GM19023 (cell line): Measurements from ENCODE around the gene LAMA2.
"Not testable (repeated sequence)": the region's sequence is repeated elsewhere in the genome, so short reads cannot be mapped to it uniquely, and the experiment has no call there.

Experiments used
- ATAC-seq: cut with Tn5 transposase; IDR thresholded peaks from one replicate; pipeline ENCODE4 v1.9.1; 2021; ENCODE audit warnings: mild to moderate bottlenecking, moderate library complexity; ENCODE audit not compliant: unreplicated experiment

LAMA2 gene

DNA sequence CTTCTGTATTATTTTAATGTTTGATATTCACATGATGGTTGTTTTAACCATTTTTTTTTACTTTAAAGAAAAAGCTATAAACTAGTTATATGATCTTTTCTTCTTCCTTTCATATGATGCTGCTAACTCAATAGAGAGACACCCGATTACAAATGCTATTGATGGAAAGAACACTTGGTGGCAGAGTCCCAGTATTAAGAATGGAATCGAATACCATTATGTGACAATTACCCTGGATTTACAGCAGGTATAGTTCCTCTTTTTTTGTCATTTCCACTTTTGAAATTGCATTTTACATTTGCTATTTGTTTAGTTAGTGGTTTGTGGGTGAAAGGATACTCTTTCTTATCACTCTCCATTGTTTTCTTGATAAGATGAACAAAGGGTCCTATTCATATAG, 176.7 kb downstream of the LAMA2 start:
- no peak for ATAC-seq

DNA sequence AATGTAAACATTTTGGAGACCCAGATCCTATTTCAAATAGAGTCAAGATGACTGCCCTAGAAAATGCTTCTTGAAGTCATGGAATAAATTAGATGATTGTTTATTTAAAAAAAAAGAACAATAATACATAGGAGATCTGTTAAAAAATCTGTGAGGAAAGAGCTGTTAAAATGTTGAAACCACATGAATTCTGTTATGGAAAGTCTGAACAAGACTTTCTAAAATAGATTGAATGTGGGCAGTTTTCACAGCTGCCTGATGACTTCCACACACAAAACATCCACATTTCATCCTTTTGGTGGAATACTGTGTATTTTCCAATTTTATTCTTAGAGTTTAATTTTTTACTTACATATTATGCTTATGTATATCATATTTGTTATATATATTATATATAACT, 186.1 kb downstream of the LAMA2 start:
- ATAC-seq, result no peak

- no peak for ATAC-seq
Observed at GRCh38 chr6:129073051-129073450, 190.1 kb downstream of the LAMA2 start.

GRCh38 chr6:129073691-129074395, 190.9 kb downstream of the LAMA2 start:
- no peak for ATAC-seq

DNA sequence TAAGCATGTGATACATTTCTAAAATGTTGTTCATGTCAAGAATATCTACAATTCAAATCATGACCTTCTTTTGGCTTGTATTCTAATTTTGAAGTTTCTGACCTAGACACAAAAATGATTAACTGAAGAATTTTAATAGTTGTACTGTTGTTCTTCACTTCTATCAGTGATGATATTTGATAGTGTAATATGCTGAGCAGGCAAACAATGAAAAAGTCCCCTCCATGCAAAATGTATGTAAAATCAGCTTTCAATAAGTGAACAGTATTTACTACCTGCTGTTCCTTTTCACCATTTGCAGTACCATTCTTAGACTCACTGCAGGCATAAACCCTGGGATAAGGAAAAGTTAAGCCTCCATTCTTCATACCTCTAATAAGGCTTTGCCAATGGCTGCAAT, 201.5 kb downstream of the LAMA2 start:
- ATAC-seq, result no peak

DNA sequence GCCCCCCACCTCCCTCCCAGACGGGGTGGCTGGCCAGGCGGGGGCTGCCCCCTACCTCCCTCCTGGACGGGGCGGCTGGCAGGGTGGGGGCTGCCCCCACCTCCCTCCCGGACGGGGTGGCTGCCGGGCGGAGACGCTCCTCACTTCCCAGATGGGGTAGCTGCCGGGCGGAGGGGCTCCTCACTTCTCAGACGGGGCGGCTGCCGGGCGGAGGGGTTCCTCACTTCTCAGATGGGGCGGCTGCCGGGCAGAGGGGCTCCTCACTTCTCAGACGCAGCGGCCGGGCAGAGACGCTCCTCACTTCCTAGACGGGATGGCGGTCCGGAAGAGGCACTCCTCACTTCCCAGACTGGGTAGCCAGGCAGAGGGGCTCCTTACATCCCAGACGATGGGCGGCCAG, 205.5 kb downstream of the LAMA2 start:
- not testable (repeated sequence) for ATAC-seq

DNA sequence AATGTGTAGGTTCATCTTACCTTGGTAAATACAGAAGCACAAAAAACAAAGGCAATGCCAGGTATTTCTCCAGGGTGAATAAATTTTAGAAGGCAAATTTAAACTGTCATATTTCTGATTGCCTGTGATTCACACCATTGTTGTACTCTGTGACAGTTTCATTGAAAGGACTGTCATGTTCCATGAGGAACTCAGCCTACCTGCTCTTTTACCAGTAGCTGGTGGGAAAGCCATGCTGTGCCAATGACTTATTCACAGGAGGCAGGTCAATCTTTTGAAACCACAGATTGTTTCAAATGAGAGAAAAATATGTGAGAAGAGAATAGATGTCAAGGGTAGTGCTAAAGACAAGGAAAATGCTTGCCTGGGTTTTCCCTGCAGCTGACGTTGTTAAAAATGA, 206.4 kb downstream of the LAMA2 start:
- no peak for ATAC-seq

GRCh38 chr6:129094147-129094546, 211.2 kb downstream of the LAMA2 start:
- no peak for ATAC-seq

DNA sequence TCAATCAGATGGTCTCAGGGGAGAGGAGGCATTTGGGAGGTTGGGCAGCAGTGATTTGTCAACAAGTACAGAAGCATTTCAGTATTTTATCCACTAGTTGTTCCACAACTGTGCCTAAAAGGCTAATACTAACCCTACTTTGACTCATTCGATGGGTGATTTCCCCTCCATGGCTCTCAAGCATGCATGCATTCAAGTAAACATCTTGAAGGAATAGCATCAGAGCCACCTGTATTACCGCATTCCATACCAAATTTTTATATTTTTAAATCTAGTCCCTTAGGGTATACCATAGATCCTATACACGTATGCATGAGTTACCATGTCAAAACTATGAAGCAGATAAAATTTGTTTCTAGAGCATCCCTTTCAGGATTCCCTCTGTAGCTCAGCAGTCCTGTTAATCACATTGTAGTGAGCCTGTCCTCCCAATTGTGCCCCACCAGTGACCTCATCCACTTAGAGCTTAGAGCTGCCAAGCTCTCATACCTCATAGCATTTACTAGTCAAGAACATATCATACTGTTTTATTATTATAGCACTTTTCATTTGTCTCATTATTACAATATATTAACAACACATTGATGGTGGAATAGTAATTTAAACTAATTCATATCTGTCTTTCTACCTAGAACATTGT, 213.8 kb downstream of the LAMA2 start:
- ATAC-seq, result no peak

GRCh38 chr6:129098061-129098553, 215.2 kb downstream of the LAMA2 start:
- no peak for ATAC-seq

DNA sequence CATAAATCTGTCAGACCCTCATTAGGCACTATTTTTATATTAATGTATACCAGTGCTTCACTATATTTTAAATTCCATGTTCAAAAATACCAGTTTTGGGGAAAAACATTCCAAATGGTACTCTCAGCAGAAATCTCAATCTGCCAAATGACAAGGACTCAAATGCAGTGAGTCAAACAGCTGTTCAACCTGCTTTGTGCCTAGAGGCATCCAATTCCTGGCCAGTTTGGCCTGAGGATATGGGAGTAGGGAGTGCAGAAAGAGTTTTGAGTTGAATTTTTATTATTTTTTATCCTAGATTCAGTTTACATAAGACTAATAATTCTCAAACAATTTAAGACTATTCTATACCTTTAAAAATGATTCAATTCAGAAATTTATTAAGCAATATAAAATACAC, 216.8 kb downstream of the LAMA2 start:
- no peak for ATAC-seq

DNA sequence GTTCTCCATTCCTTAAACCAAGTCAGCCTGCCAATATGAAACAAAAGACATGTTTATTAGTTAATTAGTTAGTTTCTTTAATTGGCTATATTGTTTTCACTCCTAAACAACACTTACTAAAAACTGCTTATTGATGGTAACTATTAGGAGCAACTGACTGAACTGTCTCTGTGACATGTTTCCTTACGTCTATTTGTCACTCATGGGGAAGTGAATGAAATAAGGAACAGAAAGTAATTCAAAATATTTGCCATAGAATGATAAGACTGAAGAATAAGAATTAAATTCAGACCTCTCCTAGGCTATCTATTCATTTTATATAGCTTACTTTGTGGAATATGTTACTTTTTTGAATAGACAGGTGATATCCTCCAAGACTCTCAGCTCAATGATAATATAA, 217.2 kb downstream of the LAMA2 start:
- no peak for ATAC-seq

- ATAC-seq, result no peak
Observed at GRCh38 chr6:129102741-129103140, 219.8 kb downstream of the LAMA2 start.

- ATAC-seq, result no peak
Observed at GRCh38 chr6:129104131-129104530, 221.2 kb downstream of the LAMA2 start.

GRCh38 chr6:129104560-129104959, 221.6 kb downstream of the LAMA2 start:
- no peak for ATAC-seq

DNA sequence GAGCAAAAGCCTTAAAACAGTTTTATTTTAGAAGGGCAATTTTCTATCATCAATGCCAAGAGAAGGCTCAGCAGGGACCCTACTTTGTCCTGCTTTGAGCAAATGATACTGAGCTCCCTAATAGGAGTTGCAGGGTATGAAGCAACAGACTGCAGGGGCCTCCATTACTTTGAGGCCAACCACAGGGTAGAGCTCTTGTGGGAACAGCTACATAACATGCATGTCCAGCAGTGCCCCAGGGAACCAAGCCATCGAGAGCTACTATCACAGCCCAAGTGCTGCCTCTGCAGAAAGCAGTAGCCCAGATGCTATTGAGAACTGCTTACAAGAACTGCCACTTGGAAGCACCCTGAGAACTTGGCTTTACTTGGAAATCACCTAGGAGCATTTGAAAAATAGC, 222.1 kb downstream of the LAMA2 start:
- ATAC-seq, result no peak

DNA sequence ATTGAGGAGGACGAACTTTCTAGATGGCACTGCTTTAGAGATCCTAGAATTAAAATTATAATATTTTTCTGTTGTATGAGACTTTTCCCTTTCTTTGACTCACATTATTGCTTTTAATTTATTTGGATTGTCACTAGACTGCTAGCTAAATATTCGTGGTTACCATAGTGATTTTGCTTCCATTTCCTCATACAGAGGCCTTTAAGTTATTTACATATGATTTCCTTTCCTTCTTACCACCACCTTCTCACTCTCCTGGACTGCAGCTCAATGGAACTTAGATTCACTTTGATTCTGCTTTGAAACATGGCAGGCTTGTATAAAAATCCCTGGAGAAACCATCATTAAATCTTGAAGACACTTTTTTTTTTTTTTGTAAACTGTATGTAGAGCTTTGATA, 222.9 kb downstream of the LAMA2 start:
- no peak for ATAC-seq

DNA sequence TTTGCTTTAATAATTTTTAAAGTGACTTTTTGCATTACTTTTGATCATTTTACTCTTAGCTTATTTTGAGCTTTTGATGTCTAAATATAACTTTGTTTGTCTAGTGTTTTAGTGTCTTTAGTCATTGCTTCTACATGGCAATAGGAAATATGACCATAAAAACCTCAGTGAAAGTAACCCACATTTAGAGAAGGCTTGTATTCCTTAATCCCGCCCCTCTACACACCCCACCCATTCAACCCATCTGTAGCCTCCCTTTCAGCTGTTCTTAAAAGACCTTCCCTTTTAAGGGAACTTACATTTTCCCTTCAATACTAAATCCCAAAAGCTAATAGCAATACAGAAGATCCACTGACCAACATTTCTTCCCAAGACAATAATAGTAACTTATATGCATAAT, 225.4 kb downstream of the LAMA2 start:
- ATAC-seq, result no peak

DNA sequence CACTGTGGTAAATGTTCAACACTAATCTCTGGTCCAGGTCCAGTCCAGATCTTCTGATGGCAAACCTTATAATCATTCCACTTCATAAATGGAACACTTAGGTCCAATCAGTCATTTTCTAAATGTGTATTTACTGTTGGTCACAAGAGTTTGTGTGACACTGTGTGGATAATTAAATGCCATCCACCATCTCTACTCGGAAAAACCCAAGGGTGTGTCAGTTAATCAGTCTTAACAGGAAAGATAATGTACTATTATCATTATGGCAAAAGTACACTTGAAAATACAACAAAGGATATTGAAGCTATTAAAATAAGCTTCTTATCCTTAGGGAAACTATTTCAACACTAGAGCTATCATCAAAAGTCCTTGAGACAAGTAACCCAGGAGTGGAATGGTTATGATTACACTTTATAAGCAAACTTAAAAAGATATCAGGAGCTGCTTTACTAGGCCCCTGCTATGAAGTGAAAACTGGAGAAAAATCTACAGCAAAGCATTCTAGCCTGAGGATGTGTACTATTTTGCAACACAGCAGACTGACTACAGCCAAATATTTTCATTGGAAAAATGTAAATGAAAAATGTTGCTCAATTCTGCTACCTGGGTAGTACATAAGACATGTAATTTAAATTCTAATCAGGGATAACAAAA, 227.9 kb downstream of the LAMA2 start:
- no peak for ATAC-seq

- no peak for ATAC-seq
Observed at GRCh38 chr6:129111346-129111745, 228.4 kb downstream of the LAMA2 start.

DNA sequence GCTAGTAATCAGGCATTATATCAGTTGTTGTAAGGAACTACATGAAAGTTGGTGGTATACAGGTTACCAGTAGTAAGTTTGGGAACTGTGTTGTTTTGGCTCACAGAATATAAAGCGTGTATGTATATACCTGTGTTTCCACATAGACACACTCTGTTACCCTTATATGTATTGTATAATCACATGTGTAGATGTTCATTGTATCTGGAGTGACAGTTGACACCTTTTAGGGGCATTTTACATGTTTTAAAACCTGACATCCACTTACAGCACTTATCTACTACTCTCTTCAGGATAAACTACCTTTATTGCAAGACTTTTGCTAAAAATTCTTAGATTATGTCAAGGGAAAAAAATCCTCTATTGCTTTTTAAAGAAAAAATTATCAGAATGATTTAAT, 228.9 kb downstream of the LAMA2 start:
- ATAC-seq, result no peak

- no peak for ATAC-seq
Observed at GRCh38 chr6:129112591-129112990, 229.7 kb downstream of the LAMA2 start.
